ENCODE measurements around the gene FAM117B.

Gene FAM117B

DNA sequence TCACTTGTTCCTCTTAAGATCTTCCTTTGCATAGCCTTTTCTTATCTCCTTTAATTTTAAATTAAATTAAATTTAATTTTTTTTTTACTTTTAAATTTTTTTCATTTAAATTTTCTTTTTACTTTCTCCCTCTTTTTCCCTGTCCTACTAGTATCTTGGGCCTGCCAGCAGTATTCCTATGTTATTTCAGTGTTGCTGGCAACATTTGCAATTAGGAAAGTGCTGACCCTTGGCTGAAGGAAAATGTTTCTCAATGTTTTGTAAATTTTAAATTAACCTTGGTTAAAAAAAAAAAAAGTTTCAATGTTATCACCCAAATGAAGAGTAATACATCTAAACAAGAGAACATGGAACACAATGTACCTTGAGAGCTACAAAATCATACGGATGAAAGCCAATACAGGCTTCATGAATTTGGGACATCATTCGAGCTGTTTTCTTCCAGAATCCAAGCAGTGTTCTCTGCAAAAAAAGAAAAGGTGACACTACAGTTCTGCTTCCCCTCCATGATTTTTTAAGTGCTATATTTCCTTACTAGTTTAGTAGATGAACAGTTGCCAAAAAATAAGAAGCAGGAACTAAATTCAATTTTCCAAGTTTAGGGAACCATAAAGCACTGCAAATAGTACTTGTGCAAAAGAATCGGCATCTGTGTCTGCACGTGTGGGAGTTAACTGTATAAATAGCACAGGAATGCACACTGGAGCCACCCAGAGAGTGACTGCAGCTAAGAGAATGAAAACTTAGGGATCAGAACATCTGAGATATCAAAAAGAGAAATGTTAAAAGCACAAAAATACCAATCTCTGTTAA is 181.0 kb downstream of the FAM117B start:
- no peak overlapping the region for H3K4me3 Mint-ChIP-seq
- no peaks in the 10 kb centered on the region for H3K27me3 Mint-ChIP-seq
- H3K9me3 Mint-ChIP-seq = no peaks in the 10 kb centered on the region
- no peak overlapping the region for H3K27ac Mint-ChIP-seq (ENCODE audit: low read depth)
- H3K4me1 Mint-ChIP-seq = no peaks in the 10 kb centered on the region
- DNase-seq (ENCODE audit: low spot score in 2 of 2) = no peak
- H3K36me3 Mint-ChIP-seq (ENCODE audit: insufficient read depth) = peaks cover 10% of the 10 kb centered on the region
- ATAC-seq (replicated peaks; ENCODE audit: extremely low read depth, poor library complexity, severe bottlenecking) = no peak

GRCh38 chr2:202817771-202818170 is 183.0 kb downstream of the FAM117B start:
- H3K36me3 Mint-ChIP-seq (ENCODE audit: insufficient read depth) = peaks cover 4% of the 10 kb centered on the region
- H3K4me3 Mint-ChIP-seq = no peak overlapping the region
- no peaks in the 10 kb centered on the region for H3K9me3 Mint-ChIP-seq
- DNase-seq (ENCODE audit: low spot score in 2 of 2) (no peak), ATAC-seq (replicated peaks; ENCODE audit: extremely low read depth, poor library complexity, severe bottlenecking) (no peak)
- no peaks in the 10 kb centered on the region for H3K4me1 Mint-ChIP-seq
- H3K27ac Mint-ChIP-seq (ENCODE audit: low read depth) = no peak overlapping the region
- H3K27me3 Mint-ChIP-seq = no peaks in the 10 kb centered on the region

DNA sequence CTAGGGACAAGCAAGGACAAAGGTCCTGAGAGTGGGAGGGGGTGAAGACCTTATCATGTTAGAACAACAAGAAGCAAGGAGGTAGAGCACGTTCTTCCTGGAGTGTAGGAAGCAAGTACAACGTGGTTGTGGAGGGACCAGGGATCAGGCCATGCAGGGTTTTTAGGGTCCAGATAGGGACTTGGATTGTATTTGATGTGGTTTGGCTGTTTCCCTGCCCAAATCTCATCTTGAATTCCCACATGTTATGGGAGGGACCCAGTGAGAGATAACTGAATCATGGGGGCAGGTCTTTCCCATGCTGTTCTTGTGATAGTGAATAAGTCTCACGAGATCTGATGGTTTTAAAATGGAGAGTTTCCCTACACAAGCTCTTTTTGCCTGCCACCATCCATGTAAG is 183.6 kb downstream of the FAM117B start:
- H3K4me3 Mint-ChIP-seq = no peak overlapping the region
- no peak for ATAC-seq (replicated peaks; ENCODE audit: extremely low read depth, poor library complexity, severe bottlenecking)
- H3K4me1 Mint-ChIP-seq = no peaks in the 10 kb centered on the region
- H3K27ac Mint-ChIP-seq (ENCODE audit: low read depth) = no peak overlapping the region
- no peaks in the 10 kb centered on the region for H3K9me3 Mint-ChIP-seq
- no peaks in the 10 kb centered on the region for H3K27me3 Mint-ChIP-seq
- DNase-seq (ENCODE audit: low spot score in 2 of 2) = no peak
- H3K36me3 Mint-ChIP-seq (ENCODE audit: insufficient read depth) = peaks cover 4% of the 10 kb centered on the region
